ENCODE results near the gene OR1L1.

OR1L1 gene, protein sequence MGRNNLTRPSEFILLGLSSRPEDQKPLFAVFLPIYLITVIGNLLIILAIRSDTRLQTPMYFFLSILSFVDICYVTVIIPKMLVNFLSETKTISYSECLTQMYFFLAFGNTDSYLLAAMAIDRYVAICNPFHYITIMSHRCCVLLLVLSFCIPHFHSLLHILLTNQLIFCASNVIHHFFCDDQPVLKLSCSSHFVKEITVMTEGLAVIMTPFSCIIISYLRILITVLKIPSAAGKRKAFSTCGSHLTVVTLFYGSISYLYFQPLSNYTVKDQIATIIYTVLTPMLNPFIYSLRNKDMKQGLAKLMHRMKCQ

GRCh38 chr9:122661416-122661815 lies at the start of gene OR1L1:
OR1L1 (plus strand) TSS chr9:122661716; CDS start chr9:122661716, 0 bp downstream.
- DNase-seq (ENCODE audit: low read depth in 2 of 2) = no peak

- DNase-seq (ENCODE audit: low read depth in 2 of 2) = no peak
Measured at GRCh38 chr9:122614362-122614761, 47.2 kb upstream of the OR1L1 start, which contains the start of gene OR1Q1. OR1Q1 (plus strand) TSS chr9:122614738; CDS start chr9:122614738, 0 bp downstream.

DNA sequence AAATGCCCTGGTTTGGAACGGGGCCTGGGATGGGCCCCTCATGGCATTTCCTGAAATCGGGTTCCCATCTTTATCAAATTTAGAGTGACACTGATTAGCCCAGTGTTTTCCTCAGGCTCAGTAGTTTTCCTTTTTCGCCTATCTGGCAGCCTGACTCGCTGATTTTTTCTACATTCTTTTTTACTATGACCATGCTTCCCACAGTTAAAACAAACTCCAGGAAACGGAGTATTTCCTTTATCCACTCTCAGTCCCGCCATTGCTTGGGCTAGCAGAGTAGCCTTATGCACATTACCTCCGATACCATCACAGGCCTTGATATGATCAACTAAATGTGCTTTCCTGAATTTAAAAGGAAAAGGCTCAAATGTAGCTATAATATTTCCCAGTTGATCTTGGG lies 41.5 kb upstream of the OR1L1 start:
- DNase-seq (ENCODE audit: low read depth in 2 of 2) = no peak

DNA sequence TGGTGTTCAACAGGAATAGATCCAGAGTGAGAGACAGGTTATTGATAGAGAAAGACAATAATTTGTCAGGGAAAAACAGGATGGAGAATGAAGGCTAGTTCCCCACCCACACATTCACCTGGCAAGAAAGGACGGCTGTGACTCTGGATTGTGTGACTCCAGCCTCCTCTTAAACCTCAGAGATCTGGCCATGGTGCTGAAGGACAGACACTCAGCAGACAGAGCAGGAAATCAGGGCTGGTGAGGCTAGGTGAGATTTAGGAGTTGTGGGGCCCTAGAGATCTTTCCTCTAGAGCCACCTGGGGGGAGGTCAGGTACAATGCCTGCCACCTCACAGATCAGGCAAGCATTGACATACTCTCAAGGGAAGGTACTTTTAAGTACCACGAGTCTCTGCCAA lies 19.3 kb upstream of the OR1L1 start:
- DNase-seq (ENCODE audit: low read depth in 2 of 2) = no peak

- no peak for DNase-seq (ENCODE audit: low read depth in 2 of 2)
Measured at GRCh38 chr9:122656378-122656777, 5.1 kb upstream of the OR1L1 start.

- DNase-seq (ENCODE audit: low read depth in 2 of 2) = no peak
Measured at GRCh38 chr9:122657527-122657926, 4.0 kb upstream of the OR1L1 start, which contains the start of gene OR1B1. OR1B1 (minus strand) TSS chr9:122657627.

DNA sequence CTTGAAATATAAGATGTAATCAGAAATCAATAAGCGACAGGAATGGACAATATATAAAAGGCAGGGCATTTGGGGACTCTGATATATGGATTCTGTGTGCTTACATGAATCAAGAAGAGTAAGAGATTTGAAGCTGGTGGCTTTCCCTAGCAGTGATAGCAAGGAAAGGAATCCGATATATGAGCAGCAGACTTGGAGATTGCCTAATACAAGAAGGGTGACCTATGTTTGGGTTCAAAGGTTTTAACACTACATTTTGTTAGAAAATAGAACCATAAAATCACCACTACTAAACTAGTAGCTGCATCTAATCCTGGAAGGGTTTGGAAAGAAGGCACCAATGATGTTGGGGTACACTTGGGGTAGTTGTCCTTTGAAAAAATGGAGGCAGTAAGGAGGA lies 11.0 kb downstream of the OR1L1 start:
- DNase-seq (ENCODE audit: low read depth in 2 of 2) = no peak

- DNase-seq (ENCODE audit: low read depth in 2 of 2) = no peak
Measured at GRCh38 chr9:122684851-122685250, 23.3 kb downstream of the OR1L1 start.

- no peak for DNase-seq (ENCODE audit: low read depth in 2 of 2)
Measured at GRCh38 chr9:122695696-122696095, 34.2 kb downstream of the OR1L1 start.
